Neural cell (in vitro differentiated cells): ENCODE measurements around the gene OSBPL9. TPM values are rescaled to one million over a fixed set of nuclear protein-coding genes. Genes with fewer than 3 reads are reported as not detected.

Source experiments
- H2AFZ ChIP-seq: fragments of 200-600, 300-800 bp; sonication (generic), shearing (Covaris generic); 2 replicates; pipeline ENCODE4 v1.6.0; 2014; ENCODE audit warnings: low read depth, mild to moderate bottlenecking, antibody characterized with exemption, low read length, moderate library complexity
- H3F3A ChIP-seq: fragments of 200-600 bp; shearing (Covaris generic); 2 replicates; pipeline ENCODE4 v1.6.1; 2016; ENCODE audit warnings: mild to moderate bottlenecking, moderate library complexity, mixed read lengths, antibody characterized with exemption, low read length; ENCODE audit not compliant: insufficient read depth, poor library complexity, severe bottlenecking
- H3K27ac ChIP-seq: fragments of 200-600, 300-800 bp; sonication (generic), shearing (Covaris generic); 2 replicates; pipeline ENCODE4 v1.5.1; 2014; ENCODE audit warnings: mild to moderate bottlenecking, low read length, moderate library complexity
- H3K27me3 ChIP-seq: fragments of 300-800, 200-600 bp; sonication (generic), shearing (Covaris generic); 2 replicates; pipeline ENCODE4 v1.6.0; 2014; ENCODE audit warnings: mild to moderate bottlenecking, low read depth, low read length, moderate library complexity; ENCODE audit not compliant: insufficient read depth
- H3K36me3 ChIP-seq: fragments of 300-800, 200-600 bp; sonication (generic), shearing (Covaris generic); 2 replicates; pipeline ENCODE4 v1.5.1; 2014; ENCODE audit warnings: mild to moderate bottlenecking, antibody characterized with exemption, low read length, moderate library complexity; ENCODE audit not compliant: insufficient read depth
- H3K4me2 ChIP-seq: fragments of 300-800, 200-600 bp; sonication (generic), shearing (Covaris generic); 2 replicates; pipeline ENCODE4 v1.6.0; 2014; ENCODE audit warnings: mild to moderate bottlenecking, low read length
- H3K4me3 ChIP-seq: fragments of 300-800, 200-600 bp; sonication (generic), shearing (Covaris generic); 2 replicates; pipeline ENCODE4 v1.5.1; 2014; ENCODE audit warnings: mild to moderate bottlenecking, low read length, moderate library complexity
- H3K79me2 ChIP-seq: fragments of 200-600 bp; shearing (Covaris generic); replicated peaks from 2 replicates; pipeline ENCODE4 v1.6.0; 2014; ENCODE audit warnings: mild to moderate bottlenecking, low read length, moderate library complexity; ENCODE audit not compliant: insufficient read depth
- H3K9ac ChIP-seq: fragments of 300-800, 200-600 bp; sonication (generic), shearing (Covaris generic); 2 replicates; pipeline ENCODE4 v1.6.1; 2016; ENCODE audit warnings: mild to moderate bottlenecking, low read length, mixed read lengths
- H3K9me2 ChIP-seq: fragments of 200-600 bp; shearing (Covaris generic); 2 replicates; pipeline ENCODE4 v1.6.1; 2016; ENCODE audit warnings: mild to moderate bottlenecking, low read length, mixed read lengths; ENCODE audit not compliant: insufficient read depth
- H3K9me3 ChIP-seq: fragments of 200-600, 300-800 bp; sonication (generic), shearing (Covaris generic); 2 replicates; pipeline ENCODE4 v1.6.1; 2016; ENCODE audit warnings: mild to moderate bottlenecking, mixed run types, low read length, moderate library complexity, mixed read lengths
- H4K20me1 ChIP-seq: fragments of 200-600 bp; shearing (Covaris generic); 2 replicates; pipeline ENCODE4 v1.6.1; 2016; ENCODE audit warnings: mild to moderate bottlenecking, mixed run types; ENCODE audit not compliant: insufficient read depth
- EP300 ChIP-seq: fragments of 450-650 bp; conservative IDR thresholded peaks from 2 replicates; pipeline ENCODE4 v1.6.1; 2014; ENCODE audit warnings: antibody characterized with exemption, mild to moderate bottlenecking, moderate library complexity; ENCODE audit not compliant: poor library complexity, severe bottlenecking
- EZH2 ChIP-seq: fragments of 200-600, 300-800 bp; shearing (Covaris generic), sonication (generic); IDR thresholded peaks from 2 replicates; pipeline ENCODE4 v1.6.1; 2014; ENCODE audit warnings: antibody characterized with exemption, low read length, borderline replicate concordance, mild to moderate bottlenecking; ENCODE audit not compliant: insufficient read depth, poor library complexity, severe bottlenecking
- MXI1 ChIP-seq: fragments of 450-650 bp; conservative IDR thresholded peaks from 2 replicates; pipeline ENCODE4 v1.6.1; 2014; ENCODE audit warnings: antibody characterized with exemption, mild to moderate bottlenecking; ENCODE audit not compliant: poor library complexity, severe bottlenecking
- POLR2AphosphoS5 ChIP-seq: IDR thresholded peaks from 2 replicates; pipeline ENCODE4 v1.6.1; 2012
- RAD21 ChIP-seq: fragments of 450-650 bp; conservative IDR thresholded peaks from 2 replicates; pipeline ENCODE4 v1.6.1; 2014; ENCODE audit warnings: antibody characterized with exemption, mild to moderate bottlenecking, moderate library complexity
- SMC3 ChIP-seq: fragments of 450-650 bp; conservative IDR thresholded peaks from 2 replicates; pipeline ENCODE4 v1.6.1; 2014; ENCODE audit warnings: antibody characterized with exemption, mild to moderate bottlenecking, moderate library complexity; ENCODE audit not compliant: poor library complexity
- TAF1 ChIP-seq: IDR thresholded peaks from 2 replicates; pipeline ENCODE4 v1.6.1; 2012; ENCODE audit warnings: low read depth
- polyA plus RNA-seq: library from polyadenylated mRNA; depleted of rRNA; stranded (reverse); fragments of >200 nt; gene quantifications from 2 replicates; pipeline ENCODE4 v1.2.3, GENCODE V29; 2014
- TF ChIP-seq, protein P1 (sequence below): IDR thresholded peaks from 2 replicates; pipeline ENCODE4 v1.6.1; 2012; ENCODE audit warnings: borderline replicate concordance
- TF ChIP-seq, protein P2 (sequence below): fragments of 450-650 bp; IDR thresholded peaks from 2 replicates; pipeline ENCODE4 v1.5.1; 2014; ENCODE audit warnings: antibody characterized with exemption, mild to moderate bottlenecking, moderate library complexity; ENCODE audit not compliant: poor library complexity, severe bottlenecking

The OSBPL9 gene
- polyA plus RNA-seq, 1 donor from 2014 or later, result 117 TPM

DNA sequence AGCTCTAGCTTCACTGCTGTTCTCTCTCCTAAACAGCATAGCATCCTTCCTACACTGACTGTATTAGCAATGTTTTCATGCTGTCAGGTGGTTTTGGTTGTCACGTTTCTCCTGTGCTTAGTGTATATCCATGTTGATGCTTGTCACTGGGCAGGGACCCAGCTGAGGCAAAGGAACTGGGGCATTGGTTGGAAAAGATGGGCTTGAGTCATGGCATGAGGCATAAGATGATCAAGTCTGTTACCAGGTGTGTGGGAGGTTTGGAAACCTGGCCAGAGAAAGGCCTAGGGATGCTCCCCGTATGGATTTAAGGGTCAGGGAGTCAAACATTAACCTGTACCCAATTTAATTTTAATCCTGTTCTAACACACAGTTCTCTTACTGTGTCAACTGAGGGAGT lies 69.6 kb downstream of the OSBPL9 start:
- no peak overlapping the region for H3K9ac ChIP-seq
- no peaks in the 10 kb centered on the region for H3K36me3 ChIP-seq
- no peaks in the 10 kb centered on the region for H3K9me3 ChIP-seq
- no peak overlapping the region for H2AFZ ChIP-seq
- H3K27me3 ChIP-seq, result no peaks in the 10 kb centered on the region
- H4K20me1 ChIP-seq, result no peaks in the 10 kb centered on the region
- TF ChIP-seq TAF1 (no peak), SMC3 (no peak), EP300 (no peak), POLR2AphosphoS5 (no peak), EZH2 (no peak), RAD21 (no peak), MXI1 (no peak)
- TF ChIP-seq, protein P1, sequence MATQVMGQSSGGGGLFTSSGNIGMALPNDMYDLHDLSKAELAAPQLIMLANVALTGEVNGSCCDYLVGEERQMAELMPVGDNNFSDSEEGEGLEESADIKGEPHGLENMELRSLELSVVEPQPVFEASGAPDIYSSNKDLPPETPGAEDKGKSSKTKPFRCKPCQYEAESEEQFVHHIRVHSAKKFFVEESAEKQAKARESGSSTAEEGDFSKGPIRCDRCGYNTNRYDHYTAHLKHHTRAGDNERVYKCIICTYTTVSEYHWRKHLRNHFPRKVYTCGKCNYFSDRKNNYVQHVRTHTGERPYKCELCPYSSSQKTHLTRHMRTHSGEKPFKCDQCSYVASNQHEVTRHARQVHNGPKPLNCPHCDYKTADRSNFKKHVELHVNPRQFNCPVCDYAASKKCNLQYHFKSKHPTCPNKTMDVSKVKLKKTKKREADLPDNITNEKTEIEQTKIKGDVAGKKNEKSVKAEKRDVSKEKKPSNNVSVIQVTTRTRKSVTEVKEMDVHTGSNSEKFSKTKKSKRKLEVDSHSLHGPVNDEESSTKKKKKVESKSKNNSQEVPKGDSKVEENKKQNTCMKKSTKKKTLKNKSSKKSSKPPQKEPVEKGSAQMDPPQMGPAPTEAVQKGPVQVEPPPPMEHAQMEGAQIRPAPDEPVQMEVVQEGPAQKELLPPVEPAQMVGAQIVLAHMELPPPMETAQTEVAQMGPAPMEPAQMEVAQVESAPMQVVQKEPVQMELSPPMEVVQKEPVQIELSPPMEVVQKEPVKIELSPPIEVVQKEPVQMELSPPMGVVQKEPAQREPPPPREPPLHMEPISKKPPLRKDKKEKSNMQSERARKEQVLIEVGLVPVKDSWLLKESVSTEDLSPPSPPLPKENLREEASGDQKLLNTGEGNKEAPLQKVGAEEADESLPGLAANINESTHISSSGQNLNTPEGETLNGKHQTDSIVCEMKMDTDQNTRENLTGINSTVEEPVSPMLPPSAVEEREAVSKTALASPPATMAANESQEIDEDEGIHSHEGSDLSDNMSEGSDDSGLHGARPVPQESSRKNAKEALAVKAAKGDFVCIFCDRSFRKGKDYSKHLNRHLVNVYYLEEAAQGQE, result no peak
- TF ChIP-seq, protein P2, sequence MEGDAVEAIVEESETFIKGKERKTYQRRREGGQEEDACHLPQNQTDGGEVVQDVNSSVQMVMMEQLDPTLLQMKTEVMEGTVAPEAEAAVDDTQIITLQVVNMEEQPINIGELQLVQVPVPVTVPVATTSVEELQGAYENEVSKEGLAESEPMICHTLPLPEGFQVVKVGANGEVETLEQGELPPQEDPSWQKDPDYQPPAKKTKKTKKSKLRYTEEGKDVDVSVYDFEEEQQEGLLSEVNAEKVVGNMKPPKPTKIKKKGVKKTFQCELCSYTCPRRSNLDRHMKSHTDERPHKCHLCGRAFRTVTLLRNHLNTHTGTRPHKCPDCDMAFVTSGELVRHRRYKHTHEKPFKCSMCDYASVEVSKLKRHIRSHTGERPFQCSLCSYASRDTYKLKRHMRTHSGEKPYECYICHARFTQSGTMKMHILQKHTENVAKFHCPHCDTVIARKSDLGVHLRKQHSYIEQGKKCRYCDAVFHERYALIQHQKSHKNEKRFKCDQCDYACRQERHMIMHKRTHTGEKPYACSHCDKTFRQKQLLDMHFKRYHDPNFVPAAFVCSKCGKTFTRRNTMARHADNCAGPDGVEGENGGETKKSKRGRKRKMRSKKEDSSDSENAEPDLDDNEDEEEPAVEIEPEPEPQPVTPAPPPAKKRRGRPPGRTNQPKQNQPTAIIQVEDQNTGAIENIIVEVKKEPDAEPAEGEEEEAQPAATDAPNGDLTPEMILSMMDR, result no peak
- H3F3A ChIP-seq, result no peaks in the 10 kb centered on the region
- no peaks in the 10 kb centered on the region for H3K9me2 ChIP-seq
- no peak overlapping the region for H3K4me2 ChIP-seq
- H3K27ac ChIP-seq, result no peak overlapping the region
- no peak overlapping the region for H3K4me3 ChIP-seq
- H3K79me2 ChIP-seq, result no peaks in the 10 kb centered on the region

DNA sequence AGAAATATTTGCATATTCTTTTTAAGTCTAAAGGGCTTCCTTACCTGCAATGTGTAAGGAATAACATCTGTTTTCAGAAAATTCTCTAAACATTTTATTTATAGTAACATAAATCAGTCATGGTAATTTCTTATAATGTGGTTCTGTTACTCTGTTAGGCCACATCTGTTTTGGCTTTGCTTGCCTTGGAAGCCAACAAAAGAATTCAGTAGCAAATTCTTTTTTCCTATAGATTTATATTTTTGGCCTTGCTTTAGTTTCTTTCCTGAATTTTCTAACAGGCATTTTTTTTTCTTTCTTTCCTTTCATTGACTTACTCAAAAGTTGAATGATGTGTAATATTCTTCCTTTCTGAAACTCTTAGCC lies 72.2 kb downstream of the OSBPL9 start:
- Histone ChIP-seq H3K27me3 (no peaks in the 10 kb centered on the region), H3K36me3 (no peaks in the 10 kb centered on the region), H2AFZ (no peak overlapping the region), H3K4me3 (no peak overlapping the region), H3K27ac (no peak overlapping the region), H3K79me2 (no peaks in the 10 kb centered on the region), H3K9me2 (no peaks in the 10 kb centered on the region), H3K4me2 (no peak overlapping the region), H4K20me1 (no peaks in the 10 kb centered on the region), H3K9me3 (no peaks in the 10 kb centered on the region), H3K9ac (no peak overlapping the region), H3F3A (no peaks in the 10 kb centered on the region)
- TF ChIP-seq MXI1 (no peak), SMC3 (no peak), EP300 (no peak), RAD21 (no peak), TAF1 (no peak), EZH2 (no peak), POLR2AphosphoS5 (no peak)
- TF ChIP-seq, protein P1, result no peak
- TF ChIP-seq, protein P2, result no peak
